NCI-H345 treated with DMSO at 0.1 percent for 48 hours (cell line): ENCODE results near the gene HMOX1.
"Not testable (repeated sequence)": the region's sequence is repeated elsewhere in the genome, so short reads cannot be mapped to it uniquely, and the experiment has no call there.

Experiments
- DNase-seq: peaks from one replicate; lab custom pipeline; 2025; ENCODE audit not compliant: unreplicated experiment; lab: John Stamatoyannopoulos, UW

The HMOX1 gene

GRCh38 chr22:35431483-35432227 is 50.8 kb downstream of the HMOX1 start:
- DNase-seq = no peak

- no peak for DNase-seq
Measured at GRCh38 chr22:35432228-35432905, 51.5 kb downstream of the HMOX1 start.

GRCh38 chr22:35434061-35434710 is 53.3 kb downstream of the HMOX1 start:
- DNase-seq = no peak

GRCh38 chr22:35435201-35435740 is 54.4 kb downstream of the HMOX1 start:
- no peak for DNase-seq

GRCh38 chr22:35436421-35436820 is 55.5 kb downstream of the HMOX1 start:
- no peak for DNase-seq

- no peak for DNase-seq
Measured at GRCh38 chr22:35437049-35437448, 56.2 kb downstream of the HMOX1 start.

GRCh38 chr22:35438673-35439364 is 57.9 kb downstream of the HMOX1 start:
- not testable (repeated sequence) for DNase-seq

- no peak for DNase-seq
Measured at GRCh38 chr22:35439365-35439717, 58.4 kb downstream of the HMOX1 start.

GRCh38 chr22:35440129-35440528 is 59.2 kb downstream of the HMOX1 start:
- no peak for DNase-seq

- no peak for DNase-seq
Measured at GRCh38 chr22:35441489-35442100, 60.7 kb downstream of the HMOX1 start.

- DNase-seq = no peak
Measured at GRCh38 chr22:35442471-35442870, 61.6 kb downstream of the HMOX1 start.

- DNase-seq = no peak
Measured at GRCh38 chr22:35443338-35443737, 62.4 kb downstream of the HMOX1 start.
